Measurements from ENCODE around the gene TBL3. TPM values are rescaled to one million over a fixed set of nuclear protein-coding genes. Genes with fewer than 3 reads are reported as not detected.

Gene TBL3
- total RNA-seq, 1 experiment from 2014 or later = 42.4 TPM

- POLR2A ChIA-PET = no interaction called here
- H3K4me3 ChIP-seq (ENCODE audit: low read depth in 2 of 2, low read length in 2 of 2) = no peak overlapping the region
- H3K27me3 ChIP-seq (ENCODE audit: control insufficient read depth, insufficient read depth, low read length) = no peaks in the 10 kb centered on the region
- intact Hi-C loops (cut with micrococcal nuclease; ENCODE audit: unreplicated experiment) (no loop called here), in situ Hi-C loops (cut with HindIII; ENCODE audit: low pct_unique_long_range_greater_than_20kb, low sequenced_read_pairs) (no loop called here)
- ATAC-seq = no peak
- H3K9me3 ChIP-seq (ENCODE audit: control insufficient read depth, insufficient read depth, low read depth, low read length) = no peaks in the 10 kb centered on the region
- H3K27ac ChIP-seq (ENCODE audit: low read length) = peak overlapping the region; percentile 8; the same call in 1 of the 2 replicates
- H3K36me3 ChIP-seq (ENCODE audit: control insufficient read depth, insufficient read depth, low read length) = peaks cover 5% of the 10 kb centered on the region; the same call in 1 of the 2 replicates
- no peak for TF ChIP-seq REST (IDR thresholded peaks at IDR 0.05; ENCODE audit: insufficient read depth in 1 of 2, low read depth in 2 of 2, low read length in 1 of 2)
- no peak for TF ChIP-seq SIN3A (IDR thresholded peaks at IDR 0.05; ENCODE audit: borderline replicate concordance, insufficient read depth, low read depth, low read length)
- TF ChIP-seq TCF7L2 (IDR thresholded peaks at IDR 0.05; ENCODE audit: low read depth, low read length) = no peak
- no peak for TF ChIP-seq POLR2AphosphoS5 (IDR thresholded peaks at IDR 0.05; ENCODE audit: low read depth, low read length)
- no peak for TF ChIP-seq CTCF (IDR thresholded peaks at IDR 0.05)
- BruUV-seq (replicated peaks) = no TSS peak
- DNase-seq (ENCODE audit: low read depth, low spot score) = no peak
- CTCF ChIA-PET = no interaction called here
- H3K4me1 ChIP-seq (ENCODE audit: control insufficient read depth, insufficient read depth, low read length) = peaks cover 47% of the 10 kb centered on the region
Observed at GRCh38 chr16:2006317-2006716, 34.5 kb downstream of the TBL3 start.

GRCh38 chr16:2007081-2007836 lies 35.4 kb downstream of the TBL3 start:
- TF ChIP-seq REST (IDR thresholded peaks at IDR 0.05; ENCODE audit: insufficient read depth in 1 of 2, low read depth in 2 of 2, low read length in 1 of 2) (no peak), SIN3A (IDR thresholded peaks at IDR 0.05; ENCODE audit: borderline replicate concordance, insufficient read depth, low read depth, low read length) (no peak), TCF7L2 (IDR thresholded peaks at IDR 0.05; ENCODE audit: low read depth, low read length) (no peak), POLR2AphosphoS5 (IDR thresholded peaks at IDR 0.05; ENCODE audit: low read depth, low read length) (no peak), CTCF (IDR thresholded peaks at IDR 0.05) (no peak)
- H3K4me3 ChIP-seq (ENCODE audit: low read depth in 2 of 2, low read length in 2 of 2) = peak overlapping the region; percentile 85 to 94
- CTCF ChIA-PET = no interaction called here
- intact Hi-C loops (cut with micrococcal nuclease; ENCODE audit: unreplicated experiment) = no loop called here
- no peaks in the 10 kb centered on the region; the same call in 1 of the 2 replicates for H3K36me3 ChIP-seq (ENCODE audit: control insufficient read depth, insufficient read depth, low read length)
- in situ Hi-C loops (cut with HindIII; ENCODE audit: low pct_unique_long_range_greater_than_20kb, low sequenced_read_pairs) = no loop called here
- peaks cover 47% of the 10 kb centered on the region for H3K4me1 ChIP-seq (ENCODE audit: control insufficient read depth, insufficient read depth, low read length)
- peak overlapping the region; percentile 91 for H3K27ac ChIP-seq (ENCODE audit: low read length)
- BruUV-seq (replicated peaks) = no TSS peak
- no peaks in the 10 kb centered on the region for H3K27me3 ChIP-seq (ENCODE audit: control insufficient read depth, insufficient read depth, low read length)
- POLR2A ChIA-PET = no interaction called here
- ATAC-seq (no peak), DNase-seq (ENCODE audit: low read depth, low spot score) (no peak)
- no peaks in the 10 kb centered on the region for H3K9me3 ChIP-seq (ENCODE audit: control insufficient read depth, insufficient read depth, low read depth, low read length)
